ENCODE results near the gene LASP1NB.
"Not testable (repeated sequence)": the region's sequence is repeated elsewhere in the genome, so short reads cannot be mapped to it uniquely, and the experiment has no call there.

Gene LASP1NB

GRCh38 chr17:38967290-38967738, 41.9 kb downstream of the LASP1NB start, which contains the start of gene FBXO47:
TSS of gene FBXO47 (minus strand) at chr17:38967403. CDS start at chr17:38963025, 4,378 bp downstream.
- in situ Hi-C loops (cut with MboI) = no loop called here
- H3K9ac ChIP-seq = peak within 1 kb of the TSS; percentile 71
- no peaks in the 10 kb centered on the region for H3K36me3 ChIP-seq (ENCODE audit: low read depth)
- TF ChIP-seq EZH2 (IDR thresholded peaks at IDR 0.05; ENCODE audit: insufficient read depth, poor library complexity, severe bottlenecking) = no peak
- no peak for TF ChIP-seq EZH2phosphoT487 (IDR thresholded peaks at IDR 0.05; ENCODE audit: insufficient read depth, low read depth)
- H4K20me1 ChIP-seq (ENCODE audit: insufficient read depth) = no peaks in the 10 kb centered on the region
- H3F3A ChIP-seq (ENCODE audit: insufficient read depth) = no peaks in the 10 kb centered on the region
- peaks cover 5% of the 10 kb centered on the region; the same call in 1 of the 2 replicates for H3K4me1 ChIP-seq (ENCODE audit: insufficient read depth)
- no peaks in the 10 kb centered on the region for H3K9me3 ChIP-seq (ENCODE audit: low read depth)
- no peaks in the 10 kb centered on the region for H3K9me2 ChIP-seq (ENCODE audit: insufficient read depth)
- 5 to 9% methylated on average over 21 of the region's 21 CpGs for WGBS, 2 experiments (ENCODE audit: low coverage in 1 of 2, low lambda C conversion rate in 2 of 2, missing lambda C conversion rate in 2 of 2)
- peak within 1 kb of the TSS; percentile 21; the same call in 1 of the 2 replicates for H3K27ac ChIP-seq
- H3K27me3 ChIP-seq (replicated peaks; ENCODE audit: insufficient read depth) = no peaks in the 10 kb centered on the region
- peak within 1 kb of the TSS; percentile 78 for H3K4me2 ChIP-seq (ENCODE audit: unreplicated experiment)
- H3K4me3 ChIP-seq = peak within 1 kb of the TSS; percentile 71
- peak; percentile 98 for DNase-seq
- H2AFZ ChIP-seq = peak within 1 kb of the TSS; percentile 98
- no peaks in the 10 kb centered on the region for H3K79me2 ChIP-seq (ENCODE audit: insufficient read depth)

DNA sequence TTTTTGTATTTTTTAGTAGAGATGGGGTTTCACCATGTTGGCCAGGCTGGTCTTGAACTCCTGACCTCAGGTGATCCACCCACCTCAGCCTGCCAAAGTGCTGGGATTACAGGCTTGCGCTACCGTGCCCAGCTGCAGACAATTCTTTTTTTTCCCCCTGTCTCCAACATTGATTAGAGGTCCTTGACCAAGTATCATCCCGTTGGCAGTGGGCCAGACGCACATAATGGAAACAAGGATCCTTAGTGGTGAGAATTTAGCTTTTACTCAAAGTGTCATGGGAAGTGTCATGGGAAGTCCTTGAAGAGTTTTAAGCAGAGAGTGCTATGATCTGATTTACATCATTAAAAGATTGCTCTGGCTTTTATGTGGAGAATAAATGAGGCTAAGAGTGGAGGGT, 43.9 kb downstream of the LASP1NB start:
- H3K4me1 ChIP-seq (ENCODE audit: insufficient read depth) = peaks cover 5% of the 10 kb centered on the region; the same call in 1 of the 2 replicates
- no peaks in the 10 kb centered on the region for H3K79me2 ChIP-seq (ENCODE audit: insufficient read depth)
- no peak overlapping the region for H3K4me3 ChIP-seq
- H4K20me1 ChIP-seq (ENCODE audit: insufficient read depth) = no peaks in the 10 kb centered on the region
- TF ChIP-seq EZH2 (IDR thresholded peaks at IDR 0.05; ENCODE audit: insufficient read depth, poor library complexity, severe bottlenecking) (no peak), EZH2phosphoT487 (IDR thresholded peaks at IDR 0.05; ENCODE audit: insufficient read depth, low read depth) (no peak)
- in situ Hi-C loops (cut with MboI) = no loop called here
- no peaks in the 10 kb centered on the region for H3K9me3 ChIP-seq (ENCODE audit: low read depth)
- no peaks in the 10 kb centered on the region for H3F3A ChIP-seq (ENCODE audit: insufficient read depth)
- no peaks in the 10 kb centered on the region for H3K27me3 ChIP-seq (replicated peaks; ENCODE audit: insufficient read depth)
- no peaks in the 10 kb centered on the region for H3K9me2 ChIP-seq (ENCODE audit: insufficient read depth)
- no peaks in the 10 kb centered on the region for H3K36me3 ChIP-seq (ENCODE audit: low read depth)
- H3K27ac ChIP-seq = no peak overlapping the region
- 61 to 62% methylated on average over 4 of the region's 4 CpGs for WGBS, 2 experiments (ENCODE audit: low coverage in 1 of 2, low lambda C conversion rate in 2 of 2, missing lambda C conversion rate in 2 of 2)
- DNase-seq = no peak
- no peak overlapping the region for H3K9ac ChIP-seq
- H2AFZ ChIP-seq = no peak overlapping the region
- no peak overlapping the region for H3K4me2 ChIP-seq (ENCODE audit: unreplicated experiment)

DNA sequence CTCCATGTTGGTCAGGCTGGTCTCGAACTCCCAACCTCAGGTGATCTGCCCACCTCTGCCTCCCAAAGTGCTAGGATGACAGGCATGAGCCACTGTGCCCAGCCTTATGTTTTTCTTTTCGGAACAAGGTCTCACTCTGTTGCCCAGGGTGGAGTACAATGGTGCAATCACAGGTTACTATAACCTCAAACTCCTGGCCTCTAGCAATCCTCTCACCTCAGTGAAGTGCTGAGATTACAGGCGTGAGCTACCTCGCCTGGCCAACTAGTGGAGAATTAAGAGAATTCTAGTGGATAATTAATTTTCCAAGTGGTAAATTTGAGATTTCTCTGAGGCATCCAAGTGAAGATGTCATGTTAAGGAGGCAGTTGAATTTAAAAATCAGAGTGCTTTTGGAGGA, 44.7 kb downstream of the LASP1NB start:
- H3K4me3 ChIP-seq = no peak overlapping the region
- in situ Hi-C loops (cut with MboI) = no loop called here
- H3F3A ChIP-seq (ENCODE audit: insufficient read depth) = no peaks in the 10 kb centered on the region
- no peak overlapping the region for H2AFZ ChIP-seq
- H3K36me3 ChIP-seq (ENCODE audit: low read depth) = no peaks in the 10 kb centered on the region
- H3K27me3 ChIP-seq (replicated peaks; ENCODE audit: insufficient read depth) = no peaks in the 10 kb centered on the region
- H4K20me1 ChIP-seq (ENCODE audit: insufficient read depth) = no peaks in the 10 kb centered on the region
- no peak for DNase-seq
- H3K9ac ChIP-seq = no peak overlapping the region
- peaks cover 5% of the 10 kb centered on the region; the same call in 1 of the 2 replicates for H3K4me1 ChIP-seq (ENCODE audit: insufficient read depth)
- no peaks in the 10 kb centered on the region for H3K9me2 ChIP-seq (ENCODE audit: insufficient read depth)
- no peaks in the 10 kb centered on the region for H3K9me3 ChIP-seq (ENCODE audit: low read depth)
- WGBS, 2 experiments (ENCODE audit: low coverage in 1 of 2, low lambda C conversion rate in 2 of 2, missing lambda C conversion rate in 2 of 2) = 46 to 56% methylated on average over 4 of the region's 4 CpGs
- H3K27ac ChIP-seq = no peak overlapping the region
- H3K79me2 ChIP-seq (ENCODE audit: insufficient read depth) = no peaks in the 10 kb centered on the region
- TF ChIP-seq EZH2 (IDR thresholded peaks at IDR 0.05; ENCODE audit: insufficient read depth, poor library complexity, severe bottlenecking) = no peak
- no peak overlapping the region for H3K4me2 ChIP-seq (ENCODE audit: unreplicated experiment)

- Histone ChIP-seq H3K9ac (no peak overlapping the region), H4K20me1 (ENCODE audit: insufficient read depth) (no peaks in the 10 kb centered on the region), H3K36me3 (ENCODE audit: low read depth) (no peaks in the 10 kb centered on the region), H3K4me3 (no peak overlapping the region), H3K4me2 (ENCODE audit: unreplicated experiment) (no peak overlapping the region), H2AFZ (no peak overlapping the region), H3K27ac (no peak overlapping the region), H3K9me2 (ENCODE audit: insufficient read depth) (no peaks in the 10 kb centered on the region), H3K9me3 (ENCODE audit: low read depth) (no peaks in the 10 kb centered on the region), H3K27me3 (replicated peaks; ENCODE audit: insufficient read depth) (no peaks in the 10 kb centered on the region), H3F3A (ENCODE audit: insufficient read depth) (no peaks in the 10 kb centered on the region), H3K4me1 (ENCODE audit: insufficient read depth) (peaks cover 5% of the 10 kb centered on the region; the same call in 1 of the 2 replicates), H3K79me2 (ENCODE audit: insufficient read depth) (no peaks in the 10 kb centered on the region)
- TF ChIP-seq EZH2phosphoT487 (IDR thresholded peaks at IDR 0.05; ENCODE audit: insufficient read depth, low read depth) = no peak
- TF ChIP-seq EZH2 (IDR thresholded peaks at IDR 0.05; ENCODE audit: insufficient read depth, poor library complexity, severe bottlenecking) = no peak
- WGBS, 2 experiments (ENCODE audit: low coverage in 1 of 2, low lambda C conversion rate in 2 of 2, missing lambda C conversion rate in 2 of 2) = 81 to 84% methylated on average over 5 of the region's 5 CpGs
- in situ Hi-C loops (cut with MboI) = no loop called here
- no peak for DNase-seq
Measured at GRCh38 chr17:38970804-38971203, 45.4 kb downstream of the LASP1NB start.

- H3K9ac ChIP-seq; in situ Hi-C loops (cut with MboI); H3K4me3 ChIP-seq; H3K27me3 ChIP-seq (replicated peaks; ENCODE audit: insufficient read depth); H3K36me3 ChIP-seq (ENCODE audit: low read depth); H3K9me2 ChIP-seq (ENCODE audit: insufficient read depth); H4K20me1 ChIP-seq (ENCODE audit: insufficient read depth); H3K9me3 ChIP-seq (ENCODE audit: low read depth); H3K79me2 ChIP-seq (ENCODE audit: insufficient read depth); H2AFZ ChIP-seq; H3K4me2 ChIP-seq (ENCODE audit: unreplicated experiment); H3F3A ChIP-seq (ENCODE audit: insufficient read depth): not testable (repeated sequence)
- DNase-seq = peak; percentile 75
- Histone ChIP-seq H3K27ac (peak overlapping the region; percentile 60; the same call in 1 of the 2 replicates), H3K4me1 (ENCODE audit: insufficient read depth) (peaks cover 11% of the 10 kb centered on the region)
- WGBS, 2 experiments (ENCODE audit: low coverage in 1 of 2, low lambda C conversion rate in 2 of 2, missing lambda C conversion rate in 2 of 2) = 32 to 34% methylated on average over 6 of the region's 6 CpGs
Measured at GRCh38 chr17:38976187-38976551, 50.8 kb downstream of the LASP1NB start.
